RWPE1 (cell line): ENCODE results near the gene SDHAF1.

ENCODE experiments used
- CTCF ChIA-PET: fragments of 350-600 bp; sonication (Branson Sonifier 250); formaldehyde crosslinking; extraction: SDS; loops from one replicate; lab custom pipeline; 2021; lab: Yijun Ruan, JAX
- POLR2A ChIA-PET: fragments of 400-600 bp; formaldehyde crosslinking; extraction: SDS; loops from one replicate; lab custom pipeline; 2020; ENCODE audit warnings: antibody characterized with exemption; ENCODE audit not compliant: low non-redundant PET; lab: Yijun Ruan, JAX
- DNase-seq: peaks from one replicate; pipeline ENCODE4 v3.0.0; 2012; ENCODE audit warnings: low spot score
- H3K27ac ChIP-seq: fragments of 450-650 bp; 2 replicates; pipeline ENCODE4 v1.5.1; 2017
- TF ChIP-seq, protein P1 (sequence below): fragments of 450-650 bp; conservative IDR thresholded peaks from 2 replicates; pipeline ENCODE4 v1.5.1; 2017; ENCODE audit warnings: low read depth, mild to moderate bottlenecking

SDHAF1 gene

DNA sequence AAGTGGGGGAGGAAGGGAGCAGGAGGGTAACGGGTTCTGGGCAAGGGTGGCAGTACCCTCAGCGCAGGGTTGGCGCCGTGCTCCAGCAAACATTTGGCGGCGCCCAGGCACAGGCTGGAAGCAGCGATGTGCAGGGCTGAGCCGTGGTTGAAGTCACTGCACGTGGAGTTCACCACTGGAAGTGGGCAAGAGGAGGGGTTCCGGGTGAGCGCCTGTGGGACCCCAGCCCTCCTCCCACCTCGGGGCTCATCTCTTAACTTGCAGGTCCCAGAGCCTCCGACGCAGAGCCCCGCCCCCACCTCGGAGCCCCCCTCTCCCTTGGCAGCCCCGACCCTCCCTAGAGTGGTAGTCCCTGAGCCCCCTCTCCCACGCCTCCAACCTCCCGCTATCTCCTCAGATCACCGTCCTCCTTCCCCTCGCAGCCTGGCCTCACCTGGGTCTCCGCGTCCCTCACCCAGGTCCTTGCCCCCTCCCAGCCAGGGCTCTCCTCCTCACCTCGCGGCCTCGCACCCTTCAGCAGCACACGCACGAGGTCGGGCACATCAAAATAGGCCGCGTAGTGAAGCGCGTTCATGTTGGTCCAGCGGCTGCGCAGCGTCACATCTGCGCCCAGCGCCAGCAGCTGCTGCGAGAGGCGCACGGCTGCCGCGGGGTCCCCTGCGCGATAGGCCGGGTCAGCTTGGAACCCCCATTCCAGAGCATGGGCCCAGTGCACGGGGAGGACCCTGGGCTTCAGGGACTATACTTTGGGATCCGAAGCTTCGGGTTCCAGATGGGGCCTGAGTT, 31.3 kb downstream of the SDHAF1 start:
- no peak for DNase-seq
- TF ChIP-seq, protein P1, sequence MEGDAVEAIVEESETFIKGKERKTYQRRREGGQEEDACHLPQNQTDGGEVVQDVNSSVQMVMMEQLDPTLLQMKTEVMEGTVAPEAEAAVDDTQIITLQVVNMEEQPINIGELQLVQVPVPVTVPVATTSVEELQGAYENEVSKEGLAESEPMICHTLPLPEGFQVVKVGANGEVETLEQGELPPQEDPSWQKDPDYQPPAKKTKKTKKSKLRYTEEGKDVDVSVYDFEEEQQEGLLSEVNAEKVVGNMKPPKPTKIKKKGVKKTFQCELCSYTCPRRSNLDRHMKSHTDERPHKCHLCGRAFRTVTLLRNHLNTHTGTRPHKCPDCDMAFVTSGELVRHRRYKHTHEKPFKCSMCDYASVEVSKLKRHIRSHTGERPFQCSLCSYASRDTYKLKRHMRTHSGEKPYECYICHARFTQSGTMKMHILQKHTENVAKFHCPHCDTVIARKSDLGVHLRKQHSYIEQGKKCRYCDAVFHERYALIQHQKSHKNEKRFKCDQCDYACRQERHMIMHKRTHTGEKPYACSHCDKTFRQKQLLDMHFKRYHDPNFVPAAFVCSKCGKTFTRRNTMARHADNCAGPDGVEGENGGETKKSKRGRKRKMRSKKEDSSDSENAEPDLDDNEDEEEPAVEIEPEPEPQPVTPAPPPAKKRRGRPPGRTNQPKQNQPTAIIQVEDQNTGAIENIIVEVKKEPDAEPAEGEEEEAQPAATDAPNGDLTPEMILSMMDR, result no peak
- ChIA-PET CTCF (no interaction called here), POLR2A (no interaction called here)
- H3K27ac ChIP-seq, result no peak overlapping the region

DNA sequence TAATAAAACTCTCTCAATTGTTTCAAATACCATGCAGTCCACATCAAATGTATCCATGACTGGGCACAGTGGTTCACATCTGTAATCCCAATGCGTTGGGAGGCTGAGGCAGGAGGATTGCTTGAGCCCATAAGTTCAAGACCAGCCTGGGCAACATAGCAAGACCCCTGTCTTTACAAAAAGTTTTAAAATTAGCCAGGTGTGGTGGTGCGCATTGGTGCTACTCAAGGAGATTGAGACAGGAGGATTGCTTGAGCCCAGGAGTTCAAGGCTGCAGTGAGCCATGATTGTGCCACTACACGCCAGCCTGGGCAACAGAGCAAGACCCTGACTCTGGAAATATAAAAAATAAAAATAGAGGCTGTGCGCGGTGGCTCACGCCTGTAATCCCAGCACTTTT, 32.7 kb downstream of the SDHAF1 start:
- POLR2A ChIA-PET, result no interaction called here
- H3K27ac ChIP-seq, result no peak overlapping the region
- CTCF ChIA-PET, result no interaction called here
- DNase-seq, result no peak
- TF ChIP-seq, protein P1, result no peak

DNA sequence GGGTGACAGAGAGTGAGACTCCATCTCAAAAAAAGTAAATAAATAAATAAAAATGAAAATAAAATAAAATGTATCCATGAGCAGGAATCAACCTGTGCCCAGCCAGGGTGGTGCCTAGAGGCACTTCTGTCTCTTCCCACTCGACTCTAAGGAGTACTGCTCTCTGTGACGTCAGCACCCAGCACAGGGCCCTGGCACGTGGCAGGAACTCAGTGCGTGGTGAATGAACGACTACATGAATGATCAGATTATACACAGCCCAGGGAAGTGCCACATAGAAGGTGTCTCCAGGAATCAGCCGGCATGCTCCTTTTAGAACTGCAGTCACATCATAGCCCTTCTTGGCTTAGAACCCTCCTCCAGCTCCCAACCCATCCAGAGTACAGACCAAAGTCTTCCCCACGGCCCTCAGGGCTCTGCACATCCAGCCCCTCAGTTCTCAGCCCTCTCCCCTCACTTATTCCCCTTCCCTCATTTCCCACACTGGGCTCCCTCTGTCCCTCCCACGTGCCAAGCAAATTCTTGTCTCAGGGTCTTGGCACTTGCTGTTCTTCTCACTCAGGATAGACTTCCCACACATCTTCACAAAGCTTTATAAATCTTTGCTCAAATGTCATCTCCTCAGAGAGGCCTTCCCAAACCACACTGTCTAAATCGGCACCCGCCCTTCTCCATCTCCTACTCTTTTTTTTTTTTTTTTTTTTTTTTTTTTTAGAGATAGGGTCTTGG, 33.5 kb downstream of the SDHAF1 start:
- ChIA-PET CTCF (no interaction called here), POLR2A (no interaction called here)
- TF ChIP-seq, protein P1, result no peak
- peak overlapping the region; percentile 20; the same call in 1 of the 2 replicates for H3K27ac ChIP-seq
- no peak for DNase-seq

DNA sequence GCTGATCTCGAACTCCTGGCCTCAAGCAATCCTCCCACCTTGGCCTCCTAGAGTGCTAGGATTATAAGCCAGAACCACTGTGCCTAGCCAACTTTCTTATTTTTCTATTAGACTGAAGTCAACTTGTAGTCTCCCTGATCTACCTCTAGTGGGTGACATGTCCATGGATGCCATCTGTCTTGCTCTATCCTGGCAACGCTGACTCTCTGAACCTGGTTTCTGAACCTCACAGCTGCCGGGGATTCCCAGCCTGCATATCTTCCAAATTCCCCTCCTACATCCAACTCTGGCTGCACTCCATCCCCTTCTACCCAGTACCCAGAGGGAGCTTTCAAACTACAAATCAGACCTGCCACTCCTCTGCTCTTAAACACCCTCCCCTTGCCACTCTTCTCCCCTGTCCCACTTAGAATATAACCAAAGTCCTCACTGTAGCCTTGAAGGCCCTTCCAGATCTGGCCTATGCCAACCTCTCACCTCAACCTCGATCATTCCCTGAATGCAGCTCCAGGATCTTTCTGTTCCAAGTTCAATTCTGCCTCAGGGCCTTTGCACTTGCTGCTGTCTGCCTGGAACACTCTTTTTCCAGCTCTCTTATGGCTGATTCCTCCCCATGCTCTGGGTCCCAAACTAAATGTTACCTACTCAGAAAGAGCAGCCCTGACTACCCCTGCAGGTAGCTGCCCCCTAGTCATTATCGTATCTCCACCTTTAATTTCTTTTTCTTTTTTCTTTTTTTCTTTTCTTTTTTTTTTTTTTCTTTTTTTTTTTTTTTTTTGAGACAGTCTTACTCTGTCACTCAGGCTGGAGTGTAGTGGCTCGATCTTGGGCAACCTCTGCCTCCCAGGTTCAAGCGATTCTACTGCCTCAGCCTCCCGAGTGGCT, 35.5 kb downstream of the SDHAF1 start:
- CTCF ChIA-PET, result interaction anchor here (0.6 kb wide), 2 partner anchors 10 to 174 kb away, joined by 5 to 7 read pairs; partner anchors contain the start of gene KIRREL2
- no peak overlapping the region for H3K27ac ChIP-seq
- DNase-seq, result no peak
- POLR2A ChIA-PET, result interaction anchor here (0.7 kb wide), 2 partner anchors 22 to 35 kb away, joined by 3 to 12 read pairs; partner anchors contain the start of gene SYNE4
- TF ChIP-seq, protein P1, result no peak

- H3K27ac ChIP-seq, result no peak overlapping the region
- TF ChIP-seq, protein P1, result no peak
- CTCF ChIA-PET, result interaction anchor here (0.6 kb wide), 1 partner anchor 10 kb away, joined by 7 read pairs; no protein-coding TSS in a partner anchor
- POLR2A ChIA-PET, result interaction anchor here (0.7 kb wide), 1 partner anchor 36 kb away, joined by 3 read pairs; no protein-coding TSS in a partner anchor
- no peak for DNase-seq
Observed at GRCh38 chr19:36031308-36031707, 36.3 kb downstream of the SDHAF1 start.
